ENCODE measurements around the gene TOR3A. TPM values are rescaled to one million over a fixed set of nuclear protein-coding genes. Genes with fewer than 3 reads are reported as not detected.

The TOR3A gene
- total RNA-seq, 1 experiment from 2014 or later: 51.5 TPM

GRCh38 chr1:179046808-179047635 lies 34.8 kb upstream of the TOR3A start:
- TF ChIP-seq CTCF (IDR thresholded peaks at IDR 0.05) (no peak), POLR2AphosphoS5 (IDR thresholded peaks at IDR 0.05; ENCODE audit: low read depth, low read length) (no peak), TCF7L2 (IDR thresholded peaks at IDR 0.05; ENCODE audit: low read depth, low read length) (no peak), SIN3A (IDR thresholded peaks at IDR 0.05; ENCODE audit: borderline replicate concordance, insufficient read depth, low read depth, low read length) (no peak), REST (IDR thresholded peaks at IDR 0.05; ENCODE audit: insufficient read depth in 1 of 2, low read depth in 2 of 2, low read length in 1 of 2) (no peak)
- Histone ChIP-seq H3K27me3 (ENCODE audit: control insufficient read depth, insufficient read depth, low read length) (no peaks in the 10 kb centered on the region), H3K9me3 (ENCODE audit: control insufficient read depth, insufficient read depth, low read depth, low read length) (no peaks in the 10 kb centered on the region), H3K36me3 (ENCODE audit: control insufficient read depth, insufficient read depth, low read length) (no peaks in the 10 kb centered on the region), H3K4me3 (ENCODE audit: low read depth in 2 of 2, low read length in 2 of 2) (no peak overlapping the region), H3K27ac (ENCODE audit: low read length) (no peak overlapping the region), H3K4me1 (ENCODE audit: control insufficient read depth, insufficient read depth, low read length) (no peaks in the 10 kb centered on the region)
- intact Hi-C loops (cut with micrococcal nuclease; ENCODE audit: unreplicated experiment) (no loop called here), in situ Hi-C loops (cut with HindIII; ENCODE audit: low pct_unique_long_range_greater_than_20kb, low sequenced_read_pairs) (no loop called here)
- ChIA-PET POLR2A (no interaction called here), CTCF (no interaction called here)
- ATAC-seq: 0 out of 2 replicates have a peak, but pooled peaks have one; percentile 38
- no peak for DNase-seq (ENCODE audit: low read depth, low spot score)
- BruUV-seq (replicated peaks): no TSS peak

- in situ Hi-C loops (cut with HindIII; ENCODE audit: low pct_unique_long_range_greater_than_20kb, low sequenced_read_pairs): no loop called here
- Histone ChIP-seq H3K36me3 (ENCODE audit: control insufficient read depth, insufficient read depth, low read length) (no peaks in the 10 kb centered on the region), H3K9me3 (ENCODE audit: control insufficient read depth, insufficient read depth, low read depth, low read length) (no peaks in the 10 kb centered on the region), H3K27ac (ENCODE audit: low read length) (no peak overlapping the region), H3K4me3 (ENCODE audit: low read depth in 2 of 2, low read length in 2 of 2) (no peak overlapping the region), H3K4me1 (ENCODE audit: control insufficient read depth, insufficient read depth, low read length) (no peaks in the 10 kb centered on the region), H3K27me3 (ENCODE audit: control insufficient read depth, insufficient read depth, low read length) (no peaks in the 10 kb centered on the region)
- TF ChIP-seq POLR2AphosphoS5 (IDR thresholded peaks at IDR 0.05; ENCODE audit: low read depth, low read length): no peak
- no peak for TF ChIP-seq TCF7L2 (IDR thresholded peaks at IDR 0.05; ENCODE audit: low read depth, low read length)
- TF ChIP-seq REST (IDR thresholded peaks at IDR 0.05; ENCODE audit: insufficient read depth in 1 of 2, low read depth in 2 of 2, low read length in 1 of 2): no peak
- no peak for TF ChIP-seq CTCF (IDR thresholded peaks at IDR 0.05)
- TF ChIP-seq SIN3A (IDR thresholded peaks at IDR 0.05; ENCODE audit: borderline replicate concordance, insufficient read depth, low read depth, low read length): no peak
- CTCF ChIA-PET: no interaction called here
- ATAC-seq (no peak), DNase-seq (ENCODE audit: low read depth, low spot score) (no peak)
- intact Hi-C loops (cut with micrococcal nuclease; ENCODE audit: unreplicated experiment): no loop called here
- POLR2A ChIA-PET: no interaction called here
- no TSS peak for BruUV-seq (replicated peaks)
These were observed 34.3 kb upstream of the TOR3A start for GRCh38 chr1:179047636-179047997.
